Measurements from ENCODE around the gene ZNF555.
"Not testable (repeated sequence)": the region's sequence is repeated elsewhere in the genome, so short reads cannot be mapped to it uniquely, and the experiment has no call there.

The ZNF555 gene

DNA sequence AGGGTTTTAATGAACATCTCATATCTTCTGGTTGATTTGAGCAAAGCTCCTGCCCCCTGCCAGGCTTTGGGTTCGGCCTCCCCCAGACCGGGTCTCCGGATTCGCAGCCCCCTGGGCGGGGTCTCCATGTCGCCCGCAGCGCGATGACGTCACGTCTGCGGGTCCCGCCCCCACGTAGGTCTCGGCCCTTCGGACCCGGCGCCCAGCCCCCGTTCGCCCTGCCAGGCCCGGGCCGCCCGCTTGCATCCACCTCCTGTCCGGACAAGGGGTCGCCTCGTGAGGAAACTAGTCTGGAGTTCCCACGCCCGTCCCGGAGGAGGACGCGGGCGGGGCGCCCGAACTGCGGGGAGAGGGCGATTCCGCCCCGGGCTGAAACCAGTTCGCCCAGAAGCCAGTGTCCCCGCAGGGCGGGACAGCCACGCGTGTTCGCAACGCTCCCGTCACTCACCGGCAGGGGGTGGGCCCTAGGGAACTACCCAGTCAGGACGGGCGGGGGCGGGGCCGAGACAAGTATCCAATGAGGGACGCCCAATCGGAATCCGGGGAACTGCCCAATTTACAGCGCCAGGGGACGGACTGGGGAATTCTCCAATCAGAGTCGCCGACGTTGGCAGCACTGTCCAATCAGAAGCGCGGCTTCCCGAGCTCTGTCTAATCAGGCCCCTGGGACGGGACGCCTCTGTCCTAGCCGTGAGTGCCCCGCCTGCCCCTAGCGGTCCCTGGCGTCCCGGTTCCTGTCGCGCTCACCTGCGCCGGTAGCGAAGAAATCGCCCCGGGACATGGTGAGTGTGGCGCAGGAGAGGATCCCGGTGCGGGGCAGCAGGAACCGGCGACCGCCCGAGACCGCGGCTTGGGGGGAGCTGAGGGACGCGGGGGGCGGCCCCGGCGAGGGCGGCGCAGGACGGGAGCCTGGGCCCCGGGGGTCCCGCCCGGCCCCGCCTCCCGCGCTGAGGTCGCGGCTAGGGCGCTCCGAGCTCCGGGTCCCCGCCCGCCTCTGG, at the start of gene ZNF555:
ZNF555 (plus strand) TSS at position 682 of the 998 bp plus-strand sequence; CDS start at position 780, 98 bp downstream.
- TF ChIP-seq JUND (IDR thresholded peaks at IDR 0.05; ENCODE audit: low read depth), result no peak
- in situ Hi-C loops (cut with HindIII; ENCODE audit: low pct_unique_long_range_greater_than_20kb, low sequenced_read_pairs), result no loop called here
- DNase-seq (ENCODE audit: low read depth in 1 of 2, low spot score in 1 of 2), result peak; percentile 97 to 99

- in situ Hi-C loops (cut with HindIII; ENCODE audit: low pct_unique_long_range_greater_than_20kb, low sequenced_read_pairs), result no loop called here
- TF ChIP-seq JUND (IDR thresholded peaks at IDR 0.05; ENCODE audit: low read depth), result no peak
- no peak for DNase-seq (ENCODE audit: low read depth in 1 of 2, low spot score in 1 of 2)
Observed at GRCh38 chr19:2791876-2792275, 49.4 kb upstream of the ZNF555 start.

GRCh38 chr19:2792666-2793065, 48.6 kb upstream of the ZNF555 start:
- DNase-seq (ENCODE audit: low read depth in 1 of 2, low spot score in 1 of 2); in situ Hi-C loops (cut with HindIII; ENCODE audit: low pct_unique_long_range_greater_than_20kb, low sequenced_read_pairs): not testable (repeated sequence)

DNA sequence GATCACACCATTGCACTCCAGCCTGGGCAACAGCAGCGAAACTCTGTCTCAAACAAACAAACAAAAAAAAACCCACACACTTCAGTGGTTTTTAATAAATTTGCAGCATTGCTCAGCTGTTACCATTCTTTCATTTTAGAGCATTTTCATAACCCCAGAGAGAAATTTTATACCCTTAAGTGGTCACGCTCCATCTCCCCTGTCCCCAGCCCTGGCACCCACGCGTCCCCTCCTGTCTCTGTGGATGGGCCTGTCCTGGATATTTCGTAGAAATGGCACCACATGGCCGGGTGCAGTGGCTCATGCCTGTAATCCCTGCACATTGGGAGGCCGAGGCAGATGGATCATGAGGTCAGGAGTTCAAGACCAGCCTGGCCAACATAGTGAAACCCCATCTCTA, 48.1 kb upstream of the ZNF555 start:
- DNase-seq (ENCODE audit: low read depth in 1 of 2, low spot score in 1 of 2), result no peak
- TF ChIP-seq JUND (IDR thresholded peaks at IDR 0.05; ENCODE audit: low read depth), result no peak
- in situ Hi-C loops (cut with HindIII; ENCODE audit: low pct_unique_long_range_greater_than_20kb, low sequenced_read_pairs), result no loop called here

GRCh38 chr19:2793577-2793976, 47.7 kb upstream of the ZNF555 start:
- in situ Hi-C loops (cut with HindIII; ENCODE audit: low pct_unique_long_range_greater_than_20kb, low sequenced_read_pairs), result no loop called here
- no peak for DNase-seq (ENCODE audit: low read depth in 1 of 2, low spot score in 1 of 2)

DNA sequence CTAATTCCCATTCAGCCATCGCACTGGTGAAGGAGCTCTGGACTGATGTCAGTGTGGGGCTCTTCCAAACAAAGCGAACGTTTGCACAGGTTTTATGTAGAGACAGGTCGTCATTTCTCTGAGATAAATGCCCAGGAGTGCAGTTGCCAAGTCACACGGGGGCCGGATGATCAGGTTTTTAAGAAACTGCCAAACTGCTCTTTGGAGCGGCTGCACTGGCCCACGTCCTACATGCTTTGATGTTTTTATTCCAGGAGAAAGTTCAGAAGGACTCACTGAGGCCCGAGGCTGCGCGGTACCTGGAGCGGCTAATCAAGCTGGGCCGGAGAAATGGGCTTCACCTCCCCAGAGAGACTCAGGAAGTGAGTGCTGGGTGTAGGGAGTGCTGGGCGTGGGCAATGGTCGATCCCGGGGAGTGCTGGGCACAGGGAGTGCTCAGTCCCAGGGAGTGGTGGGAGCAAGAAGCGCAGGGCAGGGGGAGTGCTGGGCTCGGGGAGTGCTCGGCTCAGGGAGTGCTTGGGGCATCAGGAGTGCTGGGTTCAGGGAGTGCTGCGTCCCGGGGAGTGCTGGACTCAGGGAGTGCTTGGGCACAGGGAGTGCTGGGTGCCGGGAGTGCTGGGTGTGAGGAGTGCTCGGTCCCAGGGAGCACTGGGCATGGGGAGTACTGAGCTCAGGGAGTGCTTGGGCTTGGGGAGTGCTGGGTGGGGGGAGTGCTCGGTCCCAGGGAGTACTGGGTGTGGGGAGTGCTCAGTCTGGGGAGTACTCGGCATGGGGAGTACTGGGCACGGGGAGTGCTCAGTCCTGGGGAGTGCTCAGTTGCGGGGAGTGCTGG, 45.2 kb upstream of the ZNF555 start:
- in situ Hi-C loops (cut with HindIII; ENCODE audit: low pct_unique_long_range_greater_than_20kb, low sequenced_read_pairs), result no loop called here
- DNase-seq (ENCODE audit: low read depth in 1 of 2, low spot score in 1 of 2), result no peak
- no peak for TF ChIP-seq JUND (IDR thresholded peaks at IDR 0.05; ENCODE audit: low read depth)

More at GRCh38 chr19:2793577-2793976, 47.7 kb upstream of the ZNF555 start:
- no peak for TF ChIP-seq JUND (IDR thresholded peaks at IDR 0.05; ENCODE audit: low read depth)

- no peak for TF ChIP-seq JUND (IDR thresholded peaks at IDR 0.05; ENCODE audit: low read depth)
- in situ Hi-C loops (cut with HindIII; ENCODE audit: low pct_unique_long_range_greater_than_20kb, low sequenced_read_pairs), result no loop called here
- DNase-seq (ENCODE audit: low read depth in 1 of 2, low spot score in 1 of 2), result no peak
Observed at GRCh38 chr19:2796659-2797266, 44.5 kb upstream of the ZNF555 start.

- in situ Hi-C loops (cut with HindIII; ENCODE audit: low pct_unique_long_range_greater_than_20kb, low sequenced_read_pairs), result no loop called here
- DNase-seq (ENCODE audit: low read depth in 1 of 2, low spot score in 1 of 2), result no peak
- no peak for TF ChIP-seq JUND (IDR thresholded peaks at IDR 0.05; ENCODE audit: low read depth)
Observed at GRCh38 chr19:2797280-2797679, 44.0 kb upstream of the ZNF555 start.

GRCh38 chr19:2798158-2798685, 43.1 kb upstream of the ZNF555 start:
- no peak for TF ChIP-seq JUND (IDR thresholded peaks at IDR 0.05; ENCODE audit: low read depth)
- in situ Hi-C loops (cut with HindIII; ENCODE audit: low pct_unique_long_range_greater_than_20kb, low sequenced_read_pairs), result no loop called here
- DNase-seq (ENCODE audit: low read depth in 1 of 2, low spot score in 1 of 2), result no peak

DNA sequence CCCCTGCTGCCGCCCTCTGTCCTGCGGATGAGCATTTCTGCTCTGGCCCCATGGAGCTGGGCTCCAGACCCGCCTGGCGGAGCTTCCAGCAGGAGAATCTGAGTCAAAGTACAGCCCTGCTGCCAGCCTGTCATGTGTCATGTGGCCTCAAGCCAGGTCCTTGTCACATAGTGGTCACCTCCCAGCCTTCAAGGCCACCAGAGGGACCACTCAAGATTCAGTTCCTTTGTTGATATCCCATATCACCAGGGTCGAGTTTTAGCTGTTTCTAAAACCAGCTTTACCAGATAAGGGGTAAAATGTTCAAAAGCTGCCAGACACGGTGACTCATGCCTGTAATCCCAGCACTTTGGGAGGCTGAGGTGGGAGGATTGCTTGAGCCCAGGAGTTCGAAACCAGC, 42.5 kb upstream of the ZNF555 start:
- no peak for TF ChIP-seq JUND (IDR thresholded peaks at IDR 0.05; ENCODE audit: low read depth)
- in situ Hi-C loops (cut with HindIII; ENCODE audit: low pct_unique_long_range_greater_than_20kb, low sequenced_read_pairs), result no loop called here
- no peak for DNase-seq (ENCODE audit: low read depth in 1 of 2, low spot score in 1 of 2)

DNA sequence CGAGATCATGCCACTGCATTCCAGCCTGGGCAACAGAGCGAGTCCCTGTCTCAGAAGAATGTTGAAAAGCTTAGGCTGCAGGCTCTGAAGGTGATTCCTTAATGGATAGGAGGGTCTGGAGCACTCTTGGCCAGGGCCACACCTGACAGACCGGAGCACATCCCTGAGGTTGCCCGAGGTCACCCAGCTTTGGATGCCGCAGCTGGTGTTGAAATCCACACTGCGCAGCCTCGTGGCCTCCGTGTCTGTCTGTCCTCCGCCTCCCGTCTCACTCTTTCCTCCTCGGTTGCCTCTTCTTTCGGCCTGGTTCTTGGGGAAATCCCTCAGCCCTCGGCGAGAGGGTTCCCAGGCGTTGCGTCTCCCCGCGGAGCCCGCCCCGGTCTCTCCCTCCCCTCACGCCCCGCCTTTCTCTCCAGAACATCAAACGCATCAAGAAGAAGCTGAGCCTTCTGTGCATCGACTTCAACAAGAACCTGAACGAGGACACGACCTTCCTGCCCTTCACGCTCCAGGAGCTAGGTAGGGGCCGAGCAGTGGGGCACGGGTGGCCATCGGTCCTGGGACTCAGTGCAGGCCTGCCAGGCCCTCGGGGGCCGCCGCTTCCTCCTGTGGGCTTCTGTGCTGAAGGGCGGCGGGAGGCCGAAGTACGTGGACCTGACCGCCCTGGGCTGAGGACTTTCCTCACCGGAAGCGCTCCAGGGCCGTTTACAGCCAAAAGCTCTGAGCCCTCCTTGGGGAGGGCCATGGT, 41.8 kb upstream of the ZNF555 start:
- in situ Hi-C loops (cut with HindIII; ENCODE audit: low pct_unique_long_range_greater_than_20kb, low sequenced_read_pairs), result no loop called here
- no peak for DNase-seq (ENCODE audit: low read depth in 1 of 2, low spot score in 1 of 2)
- TF ChIP-seq JUND (IDR thresholded peaks at IDR 0.05; ENCODE audit: low read depth), result no peak

DNA sequence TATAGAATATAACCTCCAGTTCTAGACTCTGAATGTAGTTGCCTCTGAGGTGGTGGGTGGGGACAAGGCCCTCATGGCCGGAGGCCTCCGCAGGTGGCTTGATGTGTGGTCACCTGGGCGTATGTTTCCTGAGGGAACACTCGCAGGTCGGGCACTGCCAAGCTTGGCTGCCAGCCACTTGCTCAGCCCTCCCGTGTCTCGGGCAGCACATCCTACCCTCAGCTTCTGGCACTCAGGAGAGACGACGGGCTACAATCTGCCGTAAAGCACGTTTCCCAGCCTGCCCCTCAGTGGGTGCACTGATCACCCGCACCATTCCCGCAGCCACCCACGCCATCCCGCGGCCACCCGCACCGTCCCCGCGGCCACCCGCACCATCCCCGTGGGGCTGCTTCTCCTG, 40.8 kb upstream of the ZNF555 start:
- in situ Hi-C loops (cut with HindIII; ENCODE audit: low pct_unique_long_range_greater_than_20kb, low sequenced_read_pairs), result no loop called here
- DNase-seq (ENCODE audit: low read depth in 1 of 2, low spot score in 1 of 2), result no peak

More for the DNA sequence above, 40.8 kb upstream of the ZNF555 start:
- TF ChIP-seq JUND (IDR thresholded peaks at IDR 0.05; ENCODE audit: low read depth), result no peak
